Measurements from ENCODE around the gene BNC2. TPM values are rescaled to one million over a fixed set of nuclear protein-coding genes. Genes with fewer than 3 reads are reported as not detected.

Gene BNC2
- polyA plus RNA-seq, 1 donor from 2014 or later: not detected

GRCh38 chr9:16680975-16681651, 189.4 kb downstream of the BNC2 start:
- no peaks in the 10 kb centered on the region for H3K36me3 Mint-ChIP-seq
- peaks cover 3 to 4% (median 3%) of the 10 kb centered on the region in 3 donors for H3K9me3 Mint-ChIP-seq
- H3K27ac Mint-ChIP-seq: no peak overlapping the region
- no peaks in the 10 kb centered on the region for H3K27me3 Mint-ChIP-seq
- H3K4me3 Mint-ChIP-seq: no peak overlapping the region
- no peaks in the 10 kb centered on the region for H3K4me1 Mint-ChIP-seq

DNA sequence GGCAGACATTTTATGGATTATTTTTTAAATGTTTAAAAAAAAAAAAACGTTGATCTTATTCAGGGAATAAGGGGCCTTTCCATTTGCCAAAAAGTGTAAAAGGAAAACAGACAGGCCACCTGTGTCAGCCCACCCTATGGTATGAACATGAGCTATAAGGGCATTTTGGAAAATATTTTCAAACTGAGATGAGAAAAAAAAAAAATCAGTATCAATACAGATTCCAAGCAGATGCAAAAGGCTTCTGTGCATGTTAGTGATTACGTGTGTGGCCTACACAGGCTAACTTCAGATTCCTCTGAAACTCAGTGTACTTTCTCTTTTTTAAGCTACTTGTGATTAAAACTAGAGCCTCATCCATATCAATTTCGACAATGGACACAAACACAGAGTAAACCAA, 189.9 kb downstream of the BNC2 start:
- Mint-ChIP-seq H3K9me3 (peaks cover 3 to 4% (median 3%) of the 10 kb centered on the region in 3 donors), H3K27ac (no peak overlapping the region), H3K4me1 (no peaks in the 10 kb centered on the region), H3K36me3 (no peaks in the 10 kb centered on the region), H3K4me3 (no peak overlapping the region), H3K27me3 (no peaks in the 10 kb centered on the region)

GRCh38 chr9:16679327-16679821, 191.1 kb downstream of the BNC2 start:
- Mint-ChIP-seq H3K27me3 (no peaks in the 10 kb centered on the region), H3K4me1 (no peaks in the 10 kb centered on the region), H3K4me3 (no peak overlapping the region), H3K27ac (no peak overlapping the region), H3K36me3 (no peaks in the 10 kb centered on the region), H3K9me3 (peaks cover 3 to 4% (median 3%) of the 10 kb centered on the region in 3 donors)

- H3K4me1 Mint-ChIP-seq: no peaks in the 10 kb centered on the region
- H3K4me3 Mint-ChIP-seq: no peak overlapping the region
- no peak overlapping the region for H3K27ac Mint-ChIP-seq
- no peaks in the 10 kb centered on the region for H3K27me3 Mint-ChIP-seq
- peaks cover 0 to 7% (median 5%) of the 10 kb centered on the region in 3 donors for H3K9me3 Mint-ChIP-seq
- no peaks in the 10 kb centered on the region for H3K36me3 Mint-ChIP-seq
Measured at GRCh38 chr9:16676519-16676918, 194.0 kb downstream of the BNC2 start.

DNA sequence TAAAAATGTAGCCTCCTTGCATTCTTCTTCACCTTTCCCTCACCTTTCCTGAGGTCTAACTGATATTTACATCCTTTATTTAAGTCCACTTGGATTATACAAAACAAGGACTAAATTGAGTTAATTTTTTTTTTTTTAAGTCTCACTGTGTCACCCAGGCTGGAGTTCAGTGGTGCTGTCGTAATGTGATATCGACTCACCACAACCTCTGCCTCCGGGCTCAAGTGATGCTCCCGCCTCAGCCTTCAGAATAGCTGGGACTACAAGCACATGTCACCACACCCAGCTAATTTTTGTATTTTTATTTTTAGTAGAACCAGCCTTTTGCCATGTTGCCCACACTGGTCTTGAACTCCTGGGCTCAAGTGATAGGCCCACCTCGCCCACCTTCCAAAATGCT, 195.3 kb downstream of the BNC2 start:
- H3K27me3 Mint-ChIP-seq: no peaks in the 10 kb centered on the region
- no peaks in the 10 kb centered on the region for H3K36me3 Mint-ChIP-seq
- no peaks in the 10 kb centered on the region for H3K4me1 Mint-ChIP-seq
- H3K9me3 Mint-ChIP-seq: peaks cover 3 to 5% (median 4%) of the 10 kb centered on the region in 3 donors
- H3K27ac Mint-ChIP-seq: no peak overlapping the region
- H3K4me3 Mint-ChIP-seq: no peak overlapping the region

- Mint-ChIP-seq H3K27me3 (no peaks in the 10 kb centered on the region), H3K9me3 (peaks cover 3 to 5% (median 4%) of the 10 kb centered on the region in 3 donors), H3K27ac (no peak overlapping the region), H3K4me1 (no peaks in the 10 kb centered on the region), H3K36me3 (no peaks in the 10 kb centered on the region), H3K4me3 (no peak overlapping the region)
Measured at GRCh38 chr9:16673171-16673570, 197.3 kb downstream of the BNC2 start.

GRCh38 chr9:16672501-16672900, 198.0 kb downstream of the BNC2 start:
- H3K27ac Mint-ChIP-seq: no peak overlapping the region
- H3K27me3 Mint-ChIP-seq: no peaks in the 10 kb centered on the region
- no peak overlapping the region for H3K4me3 Mint-ChIP-seq
- H3K36me3 Mint-ChIP-seq: no peaks in the 10 kb centered on the region
- no peaks in the 10 kb centered on the region for H3K4me1 Mint-ChIP-seq
- H3K9me3 Mint-ChIP-seq: peaks cover 3 to 7% (median 3%) of the 10 kb centered on the region in 3 donors

DNA sequence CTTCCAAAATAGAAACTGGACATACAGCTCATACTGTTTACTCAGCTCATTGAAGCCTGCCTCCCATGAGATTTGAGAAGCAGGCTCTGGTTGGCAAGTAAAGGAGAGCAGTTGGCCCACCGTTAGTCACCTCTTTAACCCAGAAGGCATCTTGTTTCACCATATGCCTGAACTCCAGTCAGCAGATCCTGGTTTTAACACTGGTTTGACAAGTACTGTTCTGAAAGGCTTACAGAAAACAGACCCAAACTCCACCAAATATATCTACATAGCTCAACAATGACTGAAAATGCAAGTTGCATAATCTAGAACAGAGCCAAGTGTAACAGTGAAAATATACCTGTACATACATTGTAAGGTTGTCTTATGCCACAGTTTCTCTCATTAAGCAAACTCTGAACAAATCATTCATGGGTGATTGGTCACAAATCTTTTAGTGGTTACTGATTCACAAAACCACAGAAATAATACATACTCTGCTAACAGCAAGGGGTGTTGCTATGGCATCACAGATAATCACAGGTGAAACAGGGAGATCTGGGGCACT, 198.8 kb downstream of the BNC2 start:
- peaks cover 2 to 7% (median 3%) of the 10 kb centered on the region in 3 donors for H3K9me3 Mint-ChIP-seq
- H3K4me3 Mint-ChIP-seq: no peak overlapping the region
- no peaks in the 10 kb centered on the region for H3K36me3 Mint-ChIP-seq
- no peaks in the 10 kb centered on the region for H3K4me1 Mint-ChIP-seq
- no peak overlapping the region for H3K27ac Mint-ChIP-seq
- H3K27me3 Mint-ChIP-seq: no peaks in the 10 kb centered on the region

GRCh38 chr9:16670791-16671190, 199.7 kb downstream of the BNC2 start:
- Mint-ChIP-seq H3K9me3 (peaks cover 2 to 7% (median 3%) of the 10 kb centered on the region in 3 donors), H3K27me3 (no peaks in the 10 kb centered on the region), H3K27ac (no peak overlapping the region), H3K4me3 (no peak overlapping the region), H3K4me1 (no peaks in the 10 kb centered on the region), H3K36me3 (no peaks in the 10 kb centered on the region)

DNA sequence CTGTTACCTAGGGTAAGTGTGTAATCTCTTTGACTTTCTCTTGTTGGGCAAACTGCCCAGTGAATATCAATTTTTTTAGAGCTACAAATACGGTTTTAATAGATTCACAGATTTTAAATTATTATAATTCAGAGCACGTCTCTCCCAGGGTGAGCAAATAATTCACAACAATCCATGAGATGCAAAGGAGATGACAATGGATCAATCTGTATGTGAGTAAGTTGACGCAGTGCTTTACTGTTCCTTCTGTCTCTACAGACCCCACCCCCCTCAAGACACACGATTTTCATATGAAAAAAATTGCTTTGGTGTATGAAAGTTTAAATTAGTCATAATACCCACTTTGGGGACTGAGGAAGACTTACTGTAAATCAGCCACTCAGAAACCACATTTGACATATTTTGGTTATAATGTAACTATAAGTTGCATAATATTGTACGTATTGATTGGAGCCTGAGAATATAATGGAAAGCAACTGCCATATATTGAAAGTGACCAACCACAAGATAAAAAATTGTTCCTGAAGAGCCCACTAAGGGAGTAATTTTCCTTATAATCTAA, 201.7 kb downstream of the BNC2 start:
- Mint-ChIP-seq H3K4me3 (no peak overlapping the region), H3K4me1 (no peaks in the 10 kb centered on the region), H3K27ac (no peak overlapping the region), H3K27me3 (no peaks in the 10 kb centered on the region), H3K36me3 (no peaks in the 10 kb centered on the region), H3K9me3 (peaks cover 4 to 8% (median 7%) of the 10 kb centered on the region in 3 donors)

- no peaks in the 10 kb centered on the region for H3K27me3 Mint-ChIP-seq
- H3K9me3 Mint-ChIP-seq: peaks cover 5 to 10% (median 5%) of the 10 kb centered on the region in 3 donors
- no peaks in the 10 kb centered on the region for H3K36me3 Mint-ChIP-seq
- no peak overlapping the region for H3K27ac Mint-ChIP-seq
- no peak overlapping the region for H3K4me3 Mint-ChIP-seq
- H3K4me1 Mint-ChIP-seq: no peaks in the 10 kb centered on the region
Measured at GRCh38 chr9:16664211-16664610, 206.3 kb downstream of the BNC2 start.

- Mint-ChIP-seq H3K36me3 (no peaks in the 10 kb centered on the region), H3K4me3 (no peak overlapping the region), H3K27me3 (no peaks in the 10 kb centered on the region), H3K9me3 (peaks cover 2 to 10% (median 10%) of the 10 kb centered on the region in 3 donors), H3K27ac (no peak overlapping the region), H3K4me1 (no peaks in the 10 kb centered on the region)
Measured at GRCh38 chr9:16661816-16662215, 208.7 kb downstream of the BNC2 start.

DNA sequence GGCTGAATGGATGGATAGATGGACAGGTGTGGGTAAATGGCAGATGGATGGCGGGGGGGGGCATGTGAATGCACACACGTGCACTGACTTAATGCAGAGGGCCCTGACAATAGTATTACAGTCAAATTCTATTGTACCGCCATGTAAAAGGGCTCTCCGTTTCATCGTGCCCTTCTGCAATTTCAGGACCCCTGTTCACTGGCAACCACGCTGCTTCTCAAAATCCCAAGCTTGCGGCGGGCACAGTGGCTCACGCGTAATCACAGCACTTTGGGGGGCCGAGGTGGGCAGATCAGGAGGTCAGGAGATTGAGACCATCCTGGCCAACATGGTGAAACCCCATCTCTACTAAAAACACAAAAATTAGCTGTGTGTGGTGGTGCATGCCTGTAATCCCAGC, 211.4 kb downstream of the BNC2 start:
- H3K9me3 Mint-ChIP-seq: peaks cover 4 to 6% (median 6%) of the 10 kb centered on the region in 3 donors
- H3K4me3 Mint-ChIP-seq: no peak overlapping the region

GRCh38 chr9:16656432-16657169, 213.9 kb downstream of the BNC2 start:
- H3K9me3 Mint-ChIP-seq: peaks cover 4 to 6% (median 5%) of the 10 kb centered on the region in 3 donors
- H3K36me3 Mint-ChIP-seq: peaks cover 2% of the 10 kb centered on the region
- no peak overlapping the region for H3K4me3 Mint-ChIP-seq
- no peaks in the 10 kb centered on the region for H3K4me1 Mint-ChIP-seq
- H3K27me3 Mint-ChIP-seq: no peaks in the 10 kb centered on the region
- no peak overlapping the region for H3K27ac Mint-ChIP-seq

More for the DNA sequence above, 211.4 kb downstream of the BNC2 start:
- Mint-ChIP-seq H3K4me1 (no peaks in the 10 kb centered on the region), H3K36me3 (peaks cover 2% of the 10 kb centered on the region), H3K27me3 (no peaks in the 10 kb centered on the region), H3K27ac (no peak overlapping the region)

GRCh38 chr9:16654596-16655126, 215.8 kb downstream of the BNC2 start:
- H3K27me3 Mint-ChIP-seq: no peaks in the 10 kb centered on the region
- H3K9me3 Mint-ChIP-seq: peaks cover 4 to 5% (median 4%) of the 10 kb centered on the region in 3 donors
- peaks cover 2% of the 10 kb centered on the region for H3K36me3 Mint-ChIP-seq
- H3K27ac Mint-ChIP-seq: no peak overlapping the region
- no peaks in the 10 kb centered on the region for H3K4me1 Mint-ChIP-seq
- H3K4me3 Mint-ChIP-seq: no peak overlapping the region

Measured in IgD-negative memory B cell (primary cell).